Tibial nerve (tissue), 4 donors: Measurements from ENCODE around the gene FAM117A.

Experiments used
- CTCF ChIP-seq, 5 experiments: fragments of 200-600 bp in 3 of 5; fragments of 450-650 bp in 2 of 5; sonication (generic) in 3 of 5; IDR thresholded peaks; one replicate each; pipeline ENCODE4 v1.5.1; 2016 to 2019; ENCODE audit warnings: antibody characterized with exemption in 5 of 5, mild to moderate bottlenecking in 3 of 5, moderate library complexity in 2 of 5
- EP300 ChIP-seq, 2 donors: sonication (generic); formaldehyde crosslinking; IDR thresholded peaks; one replicate each; pipeline ENCODE4 v1.6.1; 2017; ENCODE audit warnings: antibody characterized with exemption in 2 of 2, mild to moderate bottlenecking in 1 of 2
- POLR2A ChIP-seq, 2 donors: fragments of 450-650 bp; IDR thresholded peaks; one replicate each; pipeline ENCODE4 v1.6.1; 2017; ENCODE audit warnings: antibody characterized with exemption in 2 of 2, mild to moderate bottlenecking in 2 of 2, moderate library complexity in 2 of 2

DNA sequence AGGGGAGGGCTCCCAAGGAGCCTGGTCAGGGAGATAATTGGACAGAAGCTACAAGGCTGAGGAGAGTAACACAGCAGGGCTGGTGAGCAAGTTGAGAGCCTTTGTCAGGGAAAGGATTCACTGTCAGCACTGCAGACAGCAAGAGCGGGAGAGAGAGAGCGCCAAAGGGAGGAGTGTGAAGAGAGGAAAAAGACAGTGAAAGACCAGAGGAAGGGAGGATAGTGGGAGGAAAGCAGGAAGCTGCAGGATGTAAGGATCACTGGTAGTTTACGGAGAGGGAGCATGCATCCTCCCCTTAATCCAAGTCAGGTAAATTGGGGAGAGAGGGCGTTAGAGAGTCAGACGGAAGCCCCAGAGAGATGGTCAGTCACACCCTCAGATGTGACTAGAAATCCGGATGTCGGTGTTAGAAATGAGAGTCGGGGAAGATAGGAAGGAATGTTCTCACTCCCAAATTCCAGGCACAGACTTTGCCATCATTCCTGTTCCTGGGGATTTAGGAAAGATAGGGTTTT is 72.2 kb downstream of the FAM117A start:
- TF ChIP-seq CTCF (IDR thresholded peaks at IDR 0.05) (no peak), POLR2A (IDR thresholded peaks at IDR 0.05) (no peak), EP300 (IDR thresholded peaks at IDR 0.05) (no peak)
